RKO (cell line): ENCODE results near the gene PPFIBP1.
"Not testable (repeated sequence)": the region's sequence is repeated elsewhere in the genome, so short reads cannot be mapped to it uniquely, and the experiment has no call there.

Source experiments
- DNase-seq: peaks from one replicate; pipeline ENCODE4 v3.0.0-alpha.2; 2016; ENCODE audit warnings: low spot score

The PPFIBP1 gene

DNA sequence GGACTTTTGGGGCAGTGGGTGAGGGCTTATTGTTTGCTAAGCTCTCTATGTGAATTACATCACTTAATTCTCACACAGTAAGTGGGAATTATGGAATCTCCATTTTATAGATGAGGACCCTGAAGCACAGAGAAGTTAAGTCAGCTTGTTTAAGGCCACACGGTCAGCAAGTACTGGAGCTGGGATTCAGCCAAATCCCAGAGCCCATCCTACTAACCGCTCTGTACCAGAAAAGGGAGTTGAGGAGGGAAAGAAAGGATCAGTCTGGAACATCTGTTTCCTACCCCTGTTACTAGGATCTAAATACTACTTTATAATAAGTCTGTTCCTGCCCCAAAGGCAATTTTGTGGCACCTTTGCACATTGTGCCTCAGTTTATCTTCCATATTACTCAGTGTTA, 42.6 kb downstream of the PPFIBP1 start:
- no peak for DNase-seq

DNA sequence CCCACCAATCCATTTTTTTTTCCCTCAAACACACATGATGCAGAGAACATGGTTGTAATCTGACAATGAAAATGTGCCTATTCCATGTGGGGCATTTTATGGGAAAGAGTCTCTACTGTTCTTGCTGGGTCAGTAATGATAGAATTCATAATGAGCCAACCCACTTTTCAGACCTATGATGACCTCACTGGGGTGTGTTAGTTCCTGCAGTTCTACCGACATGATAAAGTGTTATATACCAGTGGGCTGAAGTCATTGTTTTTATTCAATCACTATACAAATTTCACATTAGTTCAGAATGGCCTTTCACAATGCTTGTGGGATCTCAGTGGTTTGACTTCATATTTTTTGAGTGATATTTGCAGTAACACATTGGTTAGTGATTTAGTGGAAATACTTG, 47.5 kb downstream of the PPFIBP1 start:
- no peak for DNase-seq

DNA sequence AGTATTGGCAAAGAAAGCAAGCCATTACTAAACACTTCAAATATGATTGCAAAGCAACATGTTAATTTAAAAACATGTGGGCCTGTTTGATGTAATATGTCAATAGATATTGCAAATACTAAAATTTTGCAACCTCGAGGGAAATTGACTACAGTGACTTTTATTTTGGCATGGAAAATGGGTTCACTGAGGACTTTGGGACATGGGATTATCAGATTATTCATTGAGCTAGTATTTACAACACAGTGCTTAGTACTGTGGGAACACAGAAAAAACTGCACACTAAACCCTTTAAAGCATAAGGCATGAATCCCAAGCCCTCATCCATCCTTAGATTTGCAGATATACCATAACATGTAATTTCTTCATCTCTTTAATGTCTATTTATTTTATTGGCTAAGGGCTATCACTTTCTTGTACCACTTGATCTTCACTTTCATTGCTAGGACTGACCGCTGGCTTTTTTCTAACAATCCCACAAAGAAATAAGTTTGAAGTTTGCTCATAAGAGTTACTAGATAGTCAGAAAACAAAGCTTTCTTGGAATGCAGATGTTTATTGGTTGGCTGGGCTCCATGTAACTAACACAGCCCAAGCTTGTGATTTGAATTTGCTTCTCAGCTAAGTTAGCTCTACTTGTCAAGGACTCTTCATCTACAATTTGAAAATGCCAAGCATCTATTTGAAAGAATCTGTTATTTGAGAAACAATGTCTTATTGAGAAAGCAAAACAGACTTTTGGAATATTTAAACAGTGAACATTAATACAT, 48.7 kb downstream of the PPFIBP1 start:
- DNase-seq, result no peak

DNA sequence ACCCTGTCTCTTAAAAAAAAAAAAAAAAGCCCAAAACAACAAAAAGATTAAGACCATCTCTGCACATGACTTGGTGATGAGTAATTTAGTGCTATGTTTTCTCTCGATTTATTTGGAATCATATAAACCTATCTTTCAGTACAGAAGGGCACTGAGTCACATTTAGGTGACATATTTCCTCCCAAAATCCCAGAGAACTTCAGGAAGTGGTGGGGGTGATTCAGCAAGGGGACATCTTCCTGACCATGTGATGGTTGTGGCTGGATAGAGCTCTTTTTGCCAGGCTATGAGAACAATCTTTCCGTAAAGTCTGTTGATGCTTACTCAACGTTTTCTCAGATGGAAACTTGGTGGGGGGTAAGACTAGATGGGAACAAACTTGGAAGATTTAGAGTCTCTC, 50.0 kb downstream of the PPFIBP1 start:
- DNase-seq, result peak; percentile 91

DNA sequence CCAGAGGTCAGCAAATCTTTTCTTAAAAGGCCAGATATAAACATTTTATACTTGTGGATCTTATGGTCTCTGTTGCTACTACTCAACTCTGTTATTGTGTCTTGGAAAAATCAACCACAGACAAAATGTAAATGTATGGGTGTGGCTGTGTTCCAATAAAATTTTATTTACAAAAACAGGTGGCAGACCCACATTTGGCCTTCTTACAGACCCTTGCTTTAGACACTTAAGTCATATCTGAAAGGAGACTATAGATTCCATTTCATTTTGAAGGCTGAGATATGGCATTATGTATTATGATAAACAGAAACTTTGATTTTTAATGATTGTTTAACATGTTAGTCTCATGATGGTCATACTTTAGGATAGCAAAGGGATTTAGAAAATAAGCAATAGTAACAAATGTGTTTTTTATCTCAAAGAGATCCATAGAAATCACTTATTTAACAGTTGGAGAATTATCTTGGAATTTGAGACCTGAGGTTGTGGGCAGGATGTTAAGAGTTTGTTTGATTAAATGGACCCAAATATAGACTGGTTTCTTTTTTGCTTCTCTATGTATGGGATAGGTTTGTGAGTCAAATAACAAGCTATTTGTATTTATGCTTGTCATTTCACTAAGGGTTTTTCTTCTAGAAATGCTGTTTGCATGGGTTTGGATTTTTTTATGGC, 51.2 kb downstream of the PPFIBP1 start:
- DNase-seq, result no peak

DNA sequence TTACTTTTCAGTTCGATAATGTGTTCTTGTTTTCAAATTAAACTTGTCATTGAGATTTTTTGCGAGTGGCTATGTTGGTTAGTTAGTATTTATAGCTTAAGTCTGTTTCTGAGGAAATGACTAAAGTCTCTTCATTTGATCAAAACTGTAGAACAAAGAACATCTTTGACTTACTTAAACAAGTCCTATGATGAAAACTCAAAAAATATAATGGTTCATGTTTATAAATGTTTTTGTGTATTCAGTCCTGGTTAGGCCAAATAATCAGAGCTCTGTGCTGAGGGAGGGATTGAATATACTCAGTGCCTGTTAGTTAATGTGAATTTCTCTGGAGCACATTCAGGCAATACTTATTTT, 51.7 kb downstream of the PPFIBP1 start:
- no peak for DNase-seq

DNA sequence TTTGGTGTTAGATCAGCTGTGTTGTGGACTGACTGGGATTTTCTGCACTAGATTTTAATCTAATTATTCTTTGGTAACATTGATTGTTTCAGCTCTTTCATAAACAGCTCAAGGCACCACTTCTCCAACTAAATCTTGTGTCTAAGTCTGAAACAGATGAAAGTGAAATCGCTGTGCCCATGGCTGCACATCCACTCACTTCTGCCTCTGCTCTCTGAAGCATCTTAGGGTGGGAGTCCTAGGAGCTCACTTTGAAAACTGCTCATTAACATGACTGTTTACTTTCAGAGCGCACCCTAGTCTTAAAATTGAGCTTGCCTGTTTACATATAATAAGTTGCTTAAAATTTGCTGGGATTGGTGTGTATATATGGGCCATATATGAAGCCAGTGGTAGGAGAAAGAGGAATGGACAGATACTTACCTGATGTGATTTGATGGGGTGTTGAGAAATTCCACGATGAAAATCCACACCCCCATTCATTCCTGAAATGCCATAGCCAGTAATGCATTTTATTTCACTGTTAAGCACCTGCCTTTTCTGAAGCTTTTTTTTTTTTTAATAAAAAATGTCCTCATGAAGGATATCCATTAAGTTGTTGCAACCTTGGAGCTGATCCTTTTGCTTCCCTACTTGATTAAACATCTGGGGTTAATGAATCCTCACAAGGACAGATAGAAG, 52.8 kb downstream of the PPFIBP1 start:
- no peak for DNase-seq

DNA sequence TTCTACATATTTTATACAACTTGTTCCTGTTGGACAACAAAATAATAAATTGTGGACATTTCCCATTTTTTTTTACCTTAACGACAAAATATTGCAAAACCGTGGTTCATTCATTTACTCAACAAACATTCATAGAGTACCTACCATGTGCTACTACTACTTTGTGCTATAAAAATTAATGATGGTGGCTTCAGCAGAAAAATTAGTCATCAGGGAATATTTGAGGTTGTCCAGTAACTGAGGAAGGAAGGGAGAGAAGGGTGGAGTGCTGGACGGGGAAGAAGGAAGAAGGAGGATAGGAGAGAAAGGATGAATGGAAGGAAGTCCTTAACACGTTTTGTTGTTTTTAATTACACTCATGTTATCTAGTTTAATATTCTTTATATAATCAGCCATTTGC, 53.7 kb downstream of the PPFIBP1 start:
- DNase-seq, result no peak

DNA sequence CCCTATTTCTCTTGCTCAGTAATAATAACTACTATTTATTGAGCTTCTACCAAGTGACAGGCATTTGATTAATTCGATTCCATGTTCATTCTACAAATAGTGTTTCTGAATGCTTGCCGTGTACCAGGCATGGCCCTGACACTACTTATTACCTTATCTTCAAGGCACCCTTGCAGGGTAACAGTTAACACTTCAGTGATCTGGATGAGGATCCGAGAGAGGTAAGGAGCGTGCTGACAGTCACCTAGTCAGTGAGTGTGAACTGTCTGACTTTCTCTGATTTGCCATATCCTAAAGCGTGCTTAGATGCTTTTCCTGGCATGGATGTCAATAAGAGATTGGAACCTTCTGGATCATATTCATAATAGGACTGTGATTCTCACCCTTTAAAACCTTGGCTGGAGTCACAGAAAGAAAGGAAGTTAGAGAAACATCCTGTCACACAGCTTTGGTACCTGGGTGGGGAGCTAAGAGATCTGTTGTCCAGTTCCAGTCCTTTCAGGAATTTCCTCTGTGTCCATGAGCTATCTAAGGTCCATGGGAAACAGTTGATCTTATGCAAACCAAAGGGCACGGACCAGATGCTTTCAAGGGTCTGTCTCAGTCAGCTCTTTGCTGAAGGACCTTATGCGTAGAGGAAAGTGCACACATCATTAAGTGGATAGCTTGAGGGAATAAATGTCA, 54.8 kb downstream of the PPFIBP1 start:
- DNase-seq, result no peak

DNA sequence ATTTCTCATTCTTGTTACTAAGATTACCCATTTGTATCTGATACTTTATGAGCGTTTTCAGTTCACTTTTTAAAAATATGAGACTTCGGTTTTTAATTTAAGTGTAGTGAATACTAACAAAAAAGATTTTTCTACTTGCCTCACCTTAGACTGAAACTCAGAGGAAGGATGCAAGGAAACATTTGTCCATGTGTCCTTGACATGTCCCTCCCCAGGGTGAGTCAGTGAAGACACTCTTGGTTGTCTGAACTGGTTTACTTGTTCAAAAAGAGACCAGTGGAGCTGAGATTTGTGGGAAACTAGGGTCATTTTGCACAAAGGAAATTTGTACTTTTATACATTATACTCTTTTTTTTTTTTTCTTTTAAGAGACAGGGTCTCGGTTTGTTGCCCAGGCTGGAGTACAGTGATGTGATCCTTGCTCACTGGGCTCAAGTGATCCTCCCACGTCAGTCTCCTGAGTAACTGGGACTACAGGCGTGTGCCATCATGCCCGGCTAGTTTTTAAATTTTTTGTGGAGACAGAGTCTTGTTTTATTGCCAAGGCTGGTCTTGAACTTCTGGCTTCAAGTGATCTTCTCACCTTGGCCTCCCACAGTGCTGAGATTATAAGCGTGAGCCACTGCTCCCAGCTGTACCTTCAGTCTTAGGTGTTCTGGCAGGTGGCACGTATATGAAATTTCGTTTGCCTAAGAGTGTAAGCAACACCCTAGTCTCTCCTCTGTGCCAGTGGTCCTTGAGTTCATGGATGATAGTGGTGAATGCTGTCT, 56.7 kb downstream of the PPFIBP1 start:
- no peak for DNase-seq

DNA sequence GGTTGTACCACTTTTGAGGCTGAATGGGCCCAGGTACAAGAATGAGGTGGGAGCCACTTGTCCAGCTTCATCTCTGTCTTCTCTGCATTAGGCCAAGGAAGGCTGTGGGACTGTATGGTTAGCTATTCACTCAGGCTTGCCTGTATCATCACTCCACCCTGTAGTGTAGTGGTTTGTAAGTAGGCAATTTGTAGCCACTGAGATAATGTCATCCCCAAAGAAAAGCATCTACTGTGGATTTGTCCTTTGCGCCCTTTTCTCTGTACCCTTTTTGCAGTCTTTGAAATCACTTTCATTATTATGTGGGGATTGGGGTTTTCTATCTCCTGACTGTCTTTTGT, 57.3 kb downstream of the PPFIBP1 start:
- not testable (repeated sequence) for DNase-seq

DNA sequence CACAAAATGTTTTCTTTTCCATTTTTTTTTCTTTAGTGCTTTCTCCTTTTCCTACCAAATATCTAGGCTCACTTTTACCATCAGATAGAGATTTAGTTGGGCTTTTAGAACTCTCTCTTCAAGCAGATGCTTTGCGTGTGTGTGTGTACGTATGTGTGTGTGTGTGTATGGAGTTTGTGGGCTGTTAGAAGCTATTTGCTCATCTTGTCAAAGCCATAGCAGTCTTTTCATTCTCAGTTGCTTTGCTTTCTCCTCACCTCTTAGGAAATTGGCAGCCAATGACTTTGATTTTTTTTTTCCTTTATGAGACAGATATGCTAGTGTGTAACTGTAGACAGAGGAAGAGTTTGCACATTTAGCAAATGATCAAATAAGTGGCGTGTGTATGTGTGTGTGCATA, 57.8 kb downstream of the PPFIBP1 start:
- DNase-seq, result not testable (repeated sequence)

DNA sequence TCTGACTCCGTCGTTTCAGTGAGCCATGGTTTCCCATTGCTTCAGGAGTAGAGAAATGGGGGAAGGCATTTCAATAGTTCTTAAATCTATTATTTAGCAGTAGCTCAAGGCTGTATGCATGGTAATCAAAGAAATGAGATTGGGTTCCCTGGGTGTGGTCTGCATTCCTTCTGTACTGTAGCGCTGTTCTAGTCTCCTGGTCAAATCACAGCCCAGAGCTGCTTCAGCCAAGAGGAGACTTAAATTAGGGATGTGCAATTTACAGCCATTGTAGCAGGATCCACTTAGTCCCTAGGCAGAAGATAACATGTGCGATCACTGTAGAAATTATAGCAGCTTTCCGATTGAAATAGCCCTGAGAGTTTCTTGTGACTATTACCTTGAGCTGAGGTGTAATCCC, 58.4 kb downstream of the PPFIBP1 start:
- not testable (repeated sequence) for DNase-seq

DNA sequence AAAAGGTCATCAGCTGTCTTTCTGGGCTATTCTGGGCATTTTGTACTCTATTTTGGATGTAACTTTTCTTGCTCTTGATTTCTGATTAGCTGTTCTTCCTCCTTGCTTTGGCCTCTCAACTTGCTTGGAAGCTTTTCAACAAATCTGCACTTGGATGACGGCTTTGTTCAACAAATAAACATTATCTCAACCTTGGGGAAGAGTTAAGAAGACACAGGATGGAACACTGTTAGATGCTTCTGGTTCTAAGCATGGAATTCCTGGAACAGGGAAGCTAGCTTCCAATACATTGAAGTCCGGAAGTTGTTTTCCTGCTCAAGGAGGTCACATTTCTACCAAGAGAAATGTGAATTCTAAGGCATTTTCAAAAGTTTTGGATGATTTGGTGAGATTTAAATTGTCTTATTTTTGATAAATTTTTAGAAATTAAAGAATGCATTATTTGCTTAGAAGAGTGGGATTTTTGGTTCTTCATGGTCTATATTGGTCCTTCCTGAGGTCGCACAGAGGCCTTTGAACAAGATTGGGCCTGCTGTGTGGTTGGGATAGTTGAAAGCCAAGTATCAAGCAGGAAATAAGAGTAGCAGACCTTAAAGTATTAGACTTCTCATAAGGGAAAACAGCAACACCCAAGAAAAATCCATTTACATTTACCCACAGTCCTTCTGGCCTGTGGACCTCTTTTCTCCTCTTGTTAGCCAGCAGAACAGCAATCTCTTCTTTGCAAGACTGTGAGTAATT, 59.2 kb downstream of the PPFIBP1 start:
- no peak for DNase-seq

DNA sequence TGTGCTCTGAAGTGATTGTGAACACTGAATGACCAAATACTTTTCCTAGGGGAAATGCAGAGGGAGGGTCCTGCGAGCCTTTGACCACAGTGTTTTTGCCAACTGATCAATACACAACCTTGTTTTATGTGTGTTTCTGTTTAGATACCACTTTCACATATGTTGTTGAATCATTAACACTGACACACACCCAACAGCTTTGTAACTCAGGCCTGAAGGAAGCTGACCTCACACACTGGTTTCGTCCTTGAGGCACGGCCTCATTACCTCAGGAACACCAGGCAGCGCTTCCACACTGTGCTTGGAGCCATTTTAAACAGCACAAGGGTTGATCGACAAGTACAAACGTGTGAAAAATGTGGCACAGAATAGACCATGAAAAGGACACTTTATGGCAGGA, 60.0 kb downstream of the PPFIBP1 start:
- no peak for DNase-seq

DNA sequence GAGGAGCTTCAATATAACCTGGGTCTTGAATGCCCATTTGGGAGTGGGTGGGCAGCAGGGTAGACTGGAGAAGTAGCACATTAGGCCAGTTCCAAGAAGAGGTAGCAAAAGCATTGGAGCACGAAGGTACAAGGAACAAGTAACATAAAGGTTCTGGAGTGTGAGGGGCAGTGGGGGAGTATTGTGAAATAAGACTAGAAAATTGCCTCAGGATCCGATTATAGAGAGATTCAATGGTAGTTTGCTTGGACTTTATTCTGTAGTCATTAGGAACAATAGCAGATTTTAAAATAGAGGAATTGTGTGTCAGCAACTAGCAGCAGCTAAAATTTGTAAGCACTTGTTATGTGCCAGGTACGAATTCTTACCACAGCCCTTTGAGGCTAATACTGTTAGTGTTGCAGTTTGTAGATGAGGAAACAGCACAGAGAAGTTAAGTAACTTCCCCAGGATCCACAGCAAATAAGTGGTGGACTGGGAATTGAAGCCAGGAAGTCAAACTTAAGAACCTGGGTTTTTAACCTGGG, 61.8 kb downstream of the PPFIBP1 start:
- DNase-seq, result no peak

DNA sequence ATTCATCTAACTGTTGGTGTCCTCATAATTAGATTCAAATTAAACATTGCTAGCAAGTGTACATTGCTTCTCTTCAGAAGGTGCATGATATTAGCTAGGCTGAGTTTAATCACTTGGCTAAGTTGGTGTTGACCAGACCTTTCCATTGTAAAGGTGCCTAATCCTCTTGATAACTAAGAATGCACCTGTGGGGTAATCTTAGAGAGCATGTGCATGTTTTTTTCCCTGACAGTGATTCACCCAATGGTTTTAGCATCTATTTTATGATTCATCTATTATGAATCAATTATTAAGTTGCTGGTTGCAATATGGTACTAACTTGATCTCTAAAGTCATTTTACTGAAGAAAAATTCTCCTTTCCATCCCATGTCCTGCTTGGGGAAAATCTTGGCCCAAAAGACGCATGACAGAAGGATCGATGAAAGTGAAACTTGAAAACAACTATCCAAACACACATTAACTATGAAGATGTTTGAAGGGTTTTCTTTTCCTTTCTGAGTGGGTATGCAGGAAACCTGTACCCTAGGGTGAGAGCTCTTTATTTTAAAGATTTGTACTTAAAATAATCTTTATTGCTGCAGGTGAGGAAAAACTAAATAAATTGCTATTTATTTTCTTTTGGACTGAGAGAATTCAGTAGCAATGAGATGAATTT, 64.2 kb downstream of the PPFIBP1 start:
- not testable (repeated sequence) for DNase-seq

DNA sequence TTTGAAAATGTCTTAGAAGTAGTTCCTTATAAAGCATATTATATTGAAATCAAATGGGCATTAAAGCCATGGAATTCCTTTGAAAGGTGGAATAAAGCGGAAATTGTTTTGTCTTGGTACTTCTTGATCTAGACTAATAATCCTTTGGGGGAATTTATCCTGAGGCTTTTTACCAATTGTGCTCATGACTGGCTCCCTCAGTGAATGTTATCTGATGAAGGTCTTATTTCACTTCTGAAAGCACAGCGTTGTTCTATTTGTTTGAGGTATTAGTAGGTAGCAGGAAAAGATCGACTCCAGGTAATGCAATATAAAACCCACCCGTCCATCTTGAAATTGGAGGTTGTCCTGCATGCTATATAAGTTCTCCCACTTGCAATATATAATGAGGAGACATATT, 64.8 kb downstream of the PPFIBP1 start:
- no peak for DNase-seq

DNA sequence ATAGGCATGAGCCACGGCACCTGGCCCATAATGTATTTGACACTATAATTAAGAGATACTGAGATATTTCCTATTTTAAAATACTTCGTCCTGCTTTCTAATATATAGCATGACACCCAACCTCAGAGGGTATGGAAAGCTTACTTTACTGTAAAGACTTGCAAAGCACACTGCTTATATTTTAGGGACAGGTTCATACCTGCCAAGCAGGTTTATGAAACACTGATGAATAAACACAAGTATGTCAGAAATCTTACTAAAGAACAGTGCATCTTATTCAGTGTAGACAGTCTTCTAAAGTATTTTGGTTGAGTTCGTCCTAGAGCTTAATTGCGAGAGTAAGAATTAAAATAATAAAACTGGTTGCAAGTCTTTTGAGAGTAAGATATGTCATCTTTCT, 65.4 kb downstream of the PPFIBP1 start:
- no peak for DNase-seq

DNA sequence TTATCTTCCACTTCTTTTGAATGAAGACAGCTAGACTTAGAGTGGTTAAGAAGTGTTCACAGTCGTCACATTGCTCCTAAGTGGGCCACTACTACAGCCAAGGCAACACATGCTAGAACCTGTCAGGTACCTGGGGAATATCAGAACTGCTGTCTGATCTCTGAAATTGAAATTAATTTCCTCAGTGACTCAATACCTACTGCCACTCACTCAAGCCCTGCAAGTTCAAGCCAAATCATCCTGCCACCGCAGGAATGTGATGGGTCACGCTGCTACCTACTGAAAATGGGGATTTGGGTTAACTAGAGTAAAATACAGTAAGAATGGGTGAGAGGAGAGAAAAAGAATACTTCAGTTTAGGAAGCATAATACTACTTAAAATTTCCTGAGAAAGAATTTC, 67.7 kb downstream of the PPFIBP1 start:
- DNase-seq, result not testable (repeated sequence)

DNA sequence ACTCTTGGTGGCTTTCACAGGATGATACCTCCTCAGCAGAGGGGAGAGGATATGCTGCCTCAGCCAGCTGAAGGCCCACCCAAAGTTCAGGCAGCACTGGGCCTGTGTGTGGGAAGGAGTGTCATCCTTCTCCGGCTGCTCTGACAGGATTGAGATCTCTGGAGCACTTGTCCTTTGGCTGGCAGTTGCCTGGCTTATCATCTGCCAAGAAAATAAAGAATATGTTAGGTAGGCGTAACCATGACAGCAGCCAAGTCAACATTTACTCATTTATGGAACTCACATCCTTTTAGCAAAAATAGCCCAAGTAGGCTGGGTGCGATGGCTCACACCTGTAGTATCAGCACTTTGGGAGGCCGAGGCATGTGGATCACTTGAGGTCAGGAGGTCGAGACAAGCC, 68.5 kb downstream of the PPFIBP1 start:
- DNase-seq, result peak; percentile 40
